H1 (cell line): ENCODE measurements around the gene B3GNT2. TPM values are rescaled to one million over a fixed set of nuclear protein-coding genes. Genes with fewer than 3 reads are reported as not detected.

ENCODE experiments used
- CTCF ChIA-PET: fragments of 300-600 bp; sonication (Branson Sonifier 250); formaldehyde crosslinking; loops from one replicate; lab custom pipeline; 2021; ENCODE audit not compliant: partially characterized antibody; lab: Charles Lee
- POLR2A ChIA-PET: fragments of 300-600 bp; sonication (Branson Sonifier 250); formaldehyde crosslinking; loops from one replicate; lab custom pipeline; 2021; ENCODE audit warnings: inconsistent platforms; ENCODE audit not compliant: partially characterized antibody; lab: Charles Lee
- DNase-seq, 2 experiments: peaks; one replicate each; pipeline versions ENCODE4 v3.0.0 to v3.0.0-alpha.2; 2010 to 2022; ENCODE audit warnings: low spot score in 2 of 2, low read depth in 1 of 2, mixed read lengths in 1 of 2
- FAIRE-seq: peaks from 2 replicates; lab custom pipeline; 2011; peaks lifted over from hg19 to GRCh38; lab: Jason Lieb, UNC
- H2AFZ ChIP-seq: 2 replicates; pipeline ENCODE4 v1.8.1; 2012; ENCODE audit warnings: low read length, inconsistent platforms
- H2AK5ac ChIP-seq: 2 replicates; pipeline ENCODE4 v1.6.1; 2013; ENCODE audit warnings: low read depth, low read length
- H2BK120ac ChIP-seq: replicated peaks from 2 replicates; pipeline ENCODE3; 2013; ENCODE audit warnings: low read depth, low read length, inconsistent platforms
- H2BK12ac ChIP-seq: 2 replicates; pipeline ENCODE4 v1.6.1; 2013; ENCODE audit warnings: low read depth, low read length
- H2BK15ac ChIP-seq: 2 replicates; pipeline ENCODE4 v1.6.1; 2013; ENCODE audit warnings: low read length
- H2BK20ac ChIP-seq: 2 replicates; pipeline ENCODE4 v1.6.1; 2013; ENCODE audit warnings: low read length
- H2BK5ac ChIP-seq: 2 replicates; pipeline ENCODE4 v1.6.1; 2013; ENCODE audit warnings: low read depth, low read length
- H3K14ac ChIP-seq: 2 replicates; pipeline ENCODE4 v1.6.1; 2013; ENCODE audit warnings: inconsistent platforms; ENCODE audit not compliant: insufficient read length
- H3K18ac ChIP-seq: 2 replicates; pipeline ENCODE4 v1.6.1; 2013; ENCODE audit warnings: low read length; ENCODE audit errors: extremely low read depth
- H3K23ac ChIP-seq: 2 replicates; pipeline ENCODE4 v1.6.1; 2013; ENCODE audit warnings: inconsistent platforms; ENCODE audit not compliant: insufficient read length
- H3K23me2 ChIP-seq: 2 replicates; pipeline ENCODE4 v1.6.1; 2013; ENCODE audit warnings: low read depth, low read length
- H3K27ac ChIP-seq: 2 replicates; pipeline ENCODE4 v1.6.1; 2011; ENCODE audit warnings: low read depth, low read length, inconsistent platforms
- H3K27me3 ChIP-seq, 4 experiments: replicated peaks in 1 of 4; 1 replicate in 1 of 4; 2 replicates in 3 of 4; pipeline versions ENCODE4 v1.6.1 to v1.8.1; 2011 to 2013; ENCODE audit warnings: low read length in 3 of 4, mild to moderate bottlenecking in 3 of 4, inconsistent platforms in 2 of 4, mixed read lengths in 2 of 4, moderate library complexity in 1 of 4; ENCODE audit not compliant: control insufficient read depth in 3 of 4, insufficient read depth in 3 of 4; ENCODE audit errors: extremely low read depth in 1 of 4
- H3K36me3 ChIP-seq, 4 experiments: 2 replicates each; pipeline versions ENCODE4 v1.6.1 to v1.8.1; 2011 to 2013; ENCODE audit warnings: mild to moderate bottlenecking in 4 of 4, low read length in 3 of 4, moderate library complexity in 2 of 4, control low read depth in 1 of 4, inconsistent platforms in 1 of 4; ENCODE audit not compliant: insufficient read depth in 4 of 4, control insufficient read depth in 2 of 4
- H3K4ac ChIP-seq: replicated peaks from 2 replicates; pipeline ENCODE3; 2013; ENCODE audit warnings: low read length, low read depth, mixed read lengths, inconsistent platforms; ENCODE audit not compliant: insufficient read length
- H3K4me1 ChIP-seq, 4 experiments: replicated peaks in 1 of 4; 1 replicate in 1 of 4; 2 replicates in 3 of 4; pipeline versions ENCODE4 v1.6.1 to v1.8.1; 2011 to 2013; ENCODE audit warnings: low read length in 3 of 4, inconsistent platforms in 2 of 4, mixed read lengths in 1 of 4; ENCODE audit not compliant: insufficient read depth in 4 of 4, control insufficient read depth in 3 of 4
- H3K4me2 ChIP-seq, 2 experiments: 2 replicates each; pipeline versions ENCODE4 v1.6.1 to v1.8.1; 2011 to 2013; ENCODE audit warnings: low read depth in 2 of 2, low read length in 2 of 2, control low read depth in 1 of 2, inconsistent platforms in 1 of 2, mild to moderate bottlenecking in 1 of 2; ENCODE audit not compliant: insufficient read depth in 1 of 2
- H3K4me3 ChIP-seq, 4 experiments: fragments of 200-600, 300-600 bp in 1 of 4; sonication (generic), shearing (Covaris generic), sonication (Bioruptor Twin) in 1 of 4; 2 replicates each; pipeline versions ENCODE4 v1.5.1 to v1.8.1; 2011 to 2016; ENCODE audit warnings: low read length in 4 of 4, low read depth in 3 of 4, control low read depth in 2 of 4, inconsistent platforms in 2 of 4, mild to moderate bottlenecking in 2 of 4, mixed read lengths in 1 of 4, moderate library complexity in 1 of 4; ENCODE audit not compliant: insufficient read depth in 2 of 4; ENCODE audit errors: extremely low read depth in 1 of 4
- H3K56ac ChIP-seq: replicated peaks from 2 replicates; pipeline ENCODE3; 2013; ENCODE audit warnings: low read depth, mild to moderate bottlenecking, mixed read lengths, low read length, inconsistent platforms; ENCODE audit not compliant: insufficient read length
- H3K79me1 ChIP-seq: 2 replicates; pipeline ENCODE4 v1.6.1; 2013; ENCODE audit warnings: low read depth, low read length, control low read depth
- H3K79me2 ChIP-seq, 2 experiments: 2 replicates each; pipeline versions ENCODE4 v1.6.1 to v1.8.1; 2012 to 2013; ENCODE audit warnings: low read length in 2 of 2, mild to moderate bottlenecking in 2 of 2, inconsistent platforms in 1 of 2; ENCODE audit not compliant: insufficient read depth in 2 of 2, control insufficient read depth in 1 of 2
- H3K9ac ChIP-seq, 4 experiments: replicated peaks in 1 of 4; 1 replicate in 1 of 4; 2 replicates in 3 of 4; pipeline versions ENCODE4 v1.6.1 to v1.8.1; 2011 to 2013; ENCODE audit warnings: low read depth in 3 of 4, low read length in 3 of 4, control low read depth in 2 of 4, mild to moderate bottlenecking in 2 of 4, moderate library complexity in 2 of 4, inconsistent platforms in 1 of 4; ENCODE audit errors: extremely low read depth in 1 of 4
- H3K9me3 ChIP-seq, 2 experiments: 2 replicates each; pipeline versions ENCODE4 v1.6.1 to v1.8.1; 2012 to 2013; ENCODE audit warnings: mild to moderate bottlenecking in 2 of 2, moderate library complexity in 2 of 2, control low read depth in 1 of 2, inconsistent platforms in 1 of 2, low read depth in 1 of 2, low read length in 1 of 2, mixed read lengths in 1 of 2; ENCODE audit not compliant: insufficient read depth in 2 of 2
- H4K20me1 ChIP-seq, 2 experiments: replicated peaks in 1 of 2; 2 replicates each; pipeline versions ENCODE3 to v1.8.1; 2011 to 2013; ENCODE audit warnings: inconsistent platforms in 2 of 2, low read length in 2 of 2, mild to moderate bottlenecking in 1 of 2; ENCODE audit not compliant: insufficient read depth in 2 of 2, control insufficient read depth in 1 of 2
- H4K5ac ChIP-seq: 2 replicates; pipeline ENCODE4 v1.6.1; 2013; ENCODE audit warnings: low read length, low read depth, mixed read lengths, inconsistent platforms; ENCODE audit not compliant: insufficient read length
- H4K8ac ChIP-seq: 2 replicates; pipeline ENCODE4 v1.8.0; 2013; ENCODE audit warnings: mild to moderate bottlenecking, moderate library complexity, low read length, inconsistent platforms; ENCODE audit not compliant: insufficient read depth; ENCODE audit errors: extremely low read depth
- H4K91ac ChIP-seq: replicated peaks from 2 replicates; pipeline ENCODE3; 2013; ENCODE audit warnings: low read length, mixed read lengths, inconsistent platforms; ENCODE audit not compliant: insufficient read length
- BRCA1 ChIP-seq: IDR thresholded peaks from 2 replicates; pipeline ENCODE4 v1.6.1; 2012; ENCODE audit warnings: low read depth, low read length, improper control_type of control experiment
- CREB1 ChIP-seq: IDR thresholded peaks from 2 replicates; pipeline ENCODE4 v1.6.1; 2012; ENCODE audit warnings: inconsistent platforms
- FOSL1 ChIP-seq: IDR thresholded peaks from 2 replicates; pipeline ENCODE4 v1.6.1; 2011; ENCODE audit warnings: mild to moderate bottlenecking, low read depth, low read length, moderate library complexity; ENCODE audit not compliant: insufficient read depth
- KDM5A ChIP-seq: fragments of 200-600 bp; IDR thresholded peaks from 2 replicates; pipeline ENCODE4 v1.7.1; 2012; ENCODE audit warnings: mild to moderate bottlenecking, low read length, inconsistent platforms, mixed read lengths
- MAFK ChIP-seq: IDR thresholded peaks from 2 replicates; pipeline ENCODE4 v1.6.1; 2012; ENCODE audit warnings: low read depth, mild to moderate bottlenecking, improper control_type of control experiment, low read length
- PHF8 ChIP-seq: fragments of 200-600 bp; sonication (generic); conservative IDR thresholded peaks from 2 replicates; pipeline ENCODE4 v1.7.1; 2012; ENCODE audit warnings: low read depth, mild to moderate bottlenecking, inconsistent platforms, low read length, moderate library complexity
- RAD21 ChIP-seq, 2 experiments: IDR thresholded peaks in 1 of 2; conservative IDR thresholded peaks in 1 of 2; 2 replicates each; pipeline ENCODE4 v1.6.1; 2011; ENCODE audit warnings: low read depth in 2 of 2, low read length in 2 of 2, improper control_type of control experiment in 1 of 2, inconsistent platforms in 1 of 2, mild to moderate bottlenecking in 1 of 2, moderate library complexity in 1 of 2
- RXRA ChIP-seq: IDR thresholded peaks from 2 replicates; pipeline ENCODE4 v1.6.1; 2011; ENCODE audit warnings: low read depth, mild to moderate bottlenecking, low read length, moderate library complexity; ENCODE audit not compliant: insufficient read depth
- SIX5 ChIP-seq: IDR thresholded peaks from 2 replicates; pipeline ENCODE4 v1.6.1; 2011; ENCODE audit warnings: mild to moderate bottlenecking, low read depth, low read length
- SP1 ChIP-seq: IDR thresholded peaks from 2 replicates; pipeline ENCODE4 v1.6.1; 2011; ENCODE audit warnings: low read depth, low read length
- TAF1 ChIP-seq: IDR thresholded peaks from 2 replicates; pipeline ENCODE4 v1.6.1; 2011; ENCODE audit warnings: mild to moderate bottlenecking, low read depth, low read length
- TEAD4 ChIP-seq: IDR thresholded peaks from 2 replicates; pipeline ENCODE4 v1.6.1; 2012; ENCODE audit warnings: low read depth, low read length, inconsistent platforms, mixed read lengths
- WGBS, 2 experiments: shearing (Covaris generic) in 1 of 2; methylation state at CpG; one replicate each; pipeline versions ENCODE4 v1.1.6 to v1.1.7; 2013 to 2015; ENCODE audit warnings: low lambda C conversion rate in 2 of 2, mixed read lengths in 2 of 2, inconsistent platforms in 1 of 2, low coverage in 1 of 2, missing lambda C conversion rate in 1 of 2; ENCODE audit not compliant: insufficient replicate concordance in 2 of 2, insufficient coverage in 1 of 2, insufficient read length in 1 of 2; ENCODE audit errors: extremely low coverage in 1 of 2, missing lambda C conversion rate in 1 of 2; 5-methylcytosine and 5-hydroxymethylcytosine counted together
- polyA plus RNA-seq, 7 experiments: library from polyadenylated mRNA; depleted of rRNA in 3 of 7; stranded (reverse) in 5 of 7; unstranded in 2 of 7; fragments of >200 nt in 5 of 7; fragments of 200-250 nt in 2 of 7; gene quantifications; 1 replicate in 5 of 7; 2 replicates in 1 of 7; 4 replicates in 1 of 7; pipeline versions ENCODE4 v1.2.1 to v1.2.3, GENCODE V29; 2011 to 2013; ENCODE audit warnings: missing spikeins in 2 of 7, mixed read lengths in 2 of 7
- total RNA-seq: library from RNA; stranded (reverse); fragmentation: NEBNext Ultra II Directional; extraction: Animal tissue kit (Norgen Biotek cat#: 25700); gene quantifications from 2 replicates; pipeline ENCODE4 v1.2.1, GENCODE V29; 2021
- TF ChIP-seq, protein P1 (sequence below): IDR thresholded peaks from 2 replicates; pipeline ENCODE4 v1.6.1; 2011; ENCODE audit warnings: low read depth, mild to moderate bottlenecking, low read length; ENCODE audit not compliant: insufficient read depth
- TF ChIP-seq, protein P2 (sequence below): IDR thresholded peaks from 2 replicates; pipeline ENCODE4 v1.6.1; 2011; ENCODE audit warnings: low read length, improper control_type of control experiment

Gene B3GNT2
- total and polyA plus RNA-seq, 2 of the 8 experiments (the other 6 are each of a cell fraction or from before 2014, with no cell fraction given) = 20.1 to 40.8 TPM

DNA sequence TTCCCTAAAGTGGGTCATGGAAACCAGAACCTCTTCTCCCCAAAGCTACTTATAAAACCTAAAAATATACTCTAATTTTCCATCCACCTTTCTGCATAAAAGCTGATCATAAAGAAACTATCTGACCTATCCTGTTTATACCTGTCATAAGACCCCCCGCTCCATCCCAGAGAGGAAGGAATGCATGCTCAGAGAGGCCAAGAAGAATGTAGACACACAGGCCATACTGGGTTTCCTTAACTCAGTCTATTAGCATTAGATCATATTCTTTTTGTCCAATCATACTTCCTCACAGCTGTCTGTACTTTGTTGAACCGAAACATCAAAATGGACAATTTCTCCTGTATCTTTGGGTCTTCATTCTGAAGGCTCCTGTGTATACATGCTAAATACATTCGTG, 52.3 kb downstream of the B3GNT2 start:
- WGBS, 2 experiments = 87% methylated on average over 3 of the region's 3 CpGs; no CpG with 5 or more reads in 1 of the 2 experiments
- Histone ChIP-seq H2BK5ac (no peak overlapping the region), H3K56ac (no peak overlapping the region), H3K4ac (no peak overlapping the region), H3K18ac (no peak overlapping the region), H2BK15ac (no peak overlapping the region), H3K23ac (no peak overlapping the region), H2BK120ac (no peak overlapping the region), H3K14ac (no peak overlapping the region), H2AK5ac (no peak overlapping the region), H3K79me2 (no peaks in the 10 kb centered on the region), H3K4me2 (no peak overlapping the region), H3K27ac (no peak overlapping the region), H3K27me3 (no peaks in the 10 kb centered on the region), H3K9ac (no peak overlapping the region), H3K4me1 (no peaks in the 10 kb centered on the region), H3K79me1 (no peaks in the 10 kb centered on the region), H2AFZ (no peak overlapping the region), H3K36me3 (no peaks in the 10 kb centered on the region), H3K23me2 (no peaks in the 10 kb centered on the region), H3K4me3 (no peak overlapping the region), H2BK20ac (no peak overlapping the region), H4K5ac (no peak overlapping the region), H3K9me3 (no peaks in the 10 kb centered on the region), H4K8ac (no peak overlapping the region), H4K20me1 (no peaks in the 10 kb centered on the region), H4K91ac (no peak overlapping the region), H2BK12ac (no peak overlapping the region)
- FAIRE-seq (no peak), DNase-seq (no peak)
- CTCF ChIA-PET = interaction anchor here (0.6 kb wide), 1 partner anchor 292 kb away, joined by 3 read pairs; no protein-coding TSS in a partner anchor
- POLR2A ChIA-PET = no interaction called here
- TF ChIP-seq, protein P1, sequence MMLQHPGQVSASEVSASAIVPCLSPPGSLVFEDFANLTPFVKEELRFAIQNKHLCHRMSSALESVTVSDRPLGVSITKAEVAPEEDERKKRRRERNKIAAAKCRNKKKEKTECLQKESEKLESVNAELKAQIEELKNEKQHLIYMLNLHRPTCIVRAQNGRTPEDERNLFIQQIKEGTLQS = no peak
- TF ChIP-seq RXRA (no peak), BRCA1 (no peak), MAFK (no peak), KDM5A (no peak), SP1 (no peak), TAF1 (no peak), PHF8 (no peak), SIX5 (no peak), RAD21 (IDR thresholded peaks at IDR 0.05 in 1 of 2, conservative IDR thresholded peaks at IDR 0.05 in 1 of 2; ENCODE audit: low read depth in 2 of 2, low read length in 2 of 2) (no peak), CREB1 (no peak), TEAD4 (no peak), FOSL1 (no peak)
- TF ChIP-seq, protein P2, sequence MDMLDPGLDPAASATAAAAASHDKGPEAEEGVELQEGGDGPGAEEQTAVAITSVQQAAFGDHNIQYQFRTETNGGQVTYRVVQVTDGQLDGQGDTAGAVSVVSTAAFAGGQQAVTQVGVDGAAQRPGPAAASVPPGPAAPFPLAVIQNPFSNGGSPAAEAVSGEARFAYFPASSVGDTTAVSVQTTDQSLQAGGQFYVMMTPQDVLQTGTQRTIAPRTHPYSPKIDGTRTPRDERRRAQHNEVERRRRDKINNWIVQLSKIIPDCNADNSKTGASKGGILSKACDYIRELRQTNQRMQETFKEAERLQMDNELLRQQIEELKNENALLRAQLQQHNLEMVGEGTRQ = no peak
